Measurements from ENCODE around the gene WDR76.
"Not testable (repeated sequence)": the region's sequence is repeated elsewhere in the genome, so short reads cannot be mapped to it uniquely, and the experiment has no call there.

Gene WDR76

GRCh38 chr15:43795997-43796396, 30.8 kb upstream of the WDR76 start:
- H3K4me1 ChIP-seq (ENCODE audit: control insufficient read depth, insufficient read depth, low read length, unreplicated experiment) = peaks cover 32% of the 10 kb centered on the region
- H3K27me3 ChIP-seq (ENCODE audit: insufficient read depth, low read length) = no peaks in the 10 kb centered on the region
- H3K36me3 ChIP-seq (ENCODE audit: insufficient read depth, low read length) = peaks cover 32% of the 10 kb centered on the region
- H3K79me2 ChIP-seq (ENCODE audit: control insufficient read depth, insufficient read depth, low read length, unreplicated experiment) = peaks cover 41% of the 10 kb centered on the region
- no peak overlapping the region for H3K4me3 ChIP-seq (ENCODE audit: low read depth, low read length)
- H3K27ac ChIP-seq (ENCODE audit: low read depth, low read length) = no peak overlapping the region
- H2AFZ ChIP-seq (ENCODE audit: low read length, unreplicated experiment) = no peak overlapping the region

GRCh38 chr15:43796566-43796965, 30.2 kb upstream of the WDR76 start:
- Histone ChIP-seq H3K4me1 (ENCODE audit: control insufficient read depth, insufficient read depth, low read length, unreplicated experiment) (peaks cover 33% of the 10 kb centered on the region), H2AFZ (ENCODE audit: low read length, unreplicated experiment) (no peak overlapping the region), H3K4me3 (ENCODE audit: low read depth, low read length) (no peak overlapping the region), H3K79me2 (ENCODE audit: control insufficient read depth, insufficient read depth, low read length, unreplicated experiment) (peaks cover 47% of the 10 kb centered on the region), H3K36me3 (ENCODE audit: insufficient read depth, low read length) (peaks cover 34% of the 10 kb centered on the region), H3K27ac (ENCODE audit: low read depth, low read length) (no peak overlapping the region), H3K27me3 (ENCODE audit: insufficient read depth, low read length) (no peaks in the 10 kb centered on the region)

GRCh38 chr15:43799209-43799944, 27.4 kb upstream of the WDR76 start:
- no peak overlapping the region for H2AFZ ChIP-seq (ENCODE audit: low read length, unreplicated experiment)
- H3K4me1 ChIP-seq (ENCODE audit: control insufficient read depth, insufficient read depth, low read length, unreplicated experiment) = peaks cover 23% of the 10 kb centered on the region
- H3K27me3 ChIP-seq (ENCODE audit: insufficient read depth, low read length) = no peaks in the 10 kb centered on the region
- no peak overlapping the region for H3K27ac ChIP-seq (ENCODE audit: low read depth, low read length)
- H3K4me3 ChIP-seq (ENCODE audit: low read depth, low read length) = no peak overlapping the region
- H3K36me3 ChIP-seq (ENCODE audit: insufficient read depth, low read length) = peaks cover 43% of the 10 kb centered on the region
- H3K79me2 ChIP-seq (ENCODE audit: control insufficient read depth, insufficient read depth, low read length, unreplicated experiment) = peaks cover 30% of the 10 kb centered on the region

- Histone ChIP-seq H3K79me2 (ENCODE audit: control insufficient read depth, insufficient read depth, low read length, unreplicated experiment) (peaks cover 24% of the 10 kb centered on the region), H3K4me1 (ENCODE audit: control insufficient read depth, insufficient read depth, low read length, unreplicated experiment) (peaks cover 18% of the 10 kb centered on the region), H3K27me3 (ENCODE audit: insufficient read depth, low read length) (no peaks in the 10 kb centered on the region), H3K4me3 (ENCODE audit: low read depth, low read length) (peak within 1 kb of the TSS; percentile 87), H3K36me3 (ENCODE audit: insufficient read depth, low read length) (peaks cover 44% of the 10 kb centered on the region), H3K27ac (ENCODE audit: low read depth, low read length) (peak within 1 kb of the TSS; percentile 50), H2AFZ (ENCODE audit: low read length, unreplicated experiment) (peak within 1 kb of the TSS; percentile 35)
These were observed 26.9 kb upstream of the WDR76 start, which contains the start of gene SERINC4 for GRCh38 chr15:43799945-43800285. TSS of gene SERINC4 (minus strand) at chr15:43800220. CDS start at chr15:43799986, 234 bp downstream.

GRCh38 chr15:43800286-43801141, 26.3 kb upstream of the WDR76 start, which contains the start of gene HYPK:
TSS of gene HYPK (plus strand) at chr15:43800599. CDS start at chr15:43800623, 24 bp downstream.
- Histone ChIP-seq H3K27me3 (ENCODE audit: insufficient read depth, low read length) (no peaks in the 10 kb centered on the region), H3K79me2 (ENCODE audit: control insufficient read depth, insufficient read depth, low read length, unreplicated experiment) (peaks cover 18% of the 10 kb centered on the region), H3K36me3 (ENCODE audit: insufficient read depth, low read length) (peaks cover 40% of the 10 kb centered on the region), H3K27ac (ENCODE audit: low read depth, low read length) (peak within 1 kb of the TSS; percentile 50), H3K4me3 (ENCODE audit: low read depth, low read length) (peak within 1 kb of the TSS; percentile 87), H2AFZ (ENCODE audit: low read length, unreplicated experiment) (peak within 1 kb of the TSS; percentile 35), H3K4me1 (ENCODE audit: control insufficient read depth, insufficient read depth, low read length, unreplicated experiment) (peaks cover 13% of the 10 kb centered on the region)

GRCh38 chr15:43802676-43803075, 24.1 kb upstream of the WDR76 start:
- H3K4me3 ChIP-seq (ENCODE audit: low read depth, low read length); H2AFZ ChIP-seq (ENCODE audit: low read length, unreplicated experiment); H3K27ac ChIP-seq (ENCODE audit: low read depth, low read length); H3K27me3 ChIP-seq (ENCODE audit: insufficient read depth, low read length): not testable (repeated sequence)
- Histone ChIP-seq H3K4me1 (ENCODE audit: control insufficient read depth, insufficient read depth, low read length, unreplicated experiment) (peaks cover 11% of the 10 kb centered on the region), H3K79me2 (ENCODE audit: control insufficient read depth, insufficient read depth, low read length, unreplicated experiment) (peaks cover 17% of the 10 kb centered on the region), H3K36me3 (ENCODE audit: insufficient read depth, low read length) (peaks cover 34% of the 10 kb centered on the region)

- H2AFZ ChIP-seq (ENCODE audit: low read length, unreplicated experiment) = no peak overlapping the region
- H3K36me3 ChIP-seq (ENCODE audit: insufficient read depth, low read length) = peaks cover 62% of the 10 kb centered on the region
- no peak overlapping the region for H3K4me3 ChIP-seq (ENCODE audit: low read depth, low read length)
- H3K27me3 ChIP-seq (ENCODE audit: insufficient read depth, low read length) = no peaks in the 10 kb centered on the region
- H3K79me2 ChIP-seq (ENCODE audit: control insufficient read depth, insufficient read depth, low read length, unreplicated experiment) = no peaks in the 10 kb centered on the region
- no peaks in the 10 kb centered on the region for H3K4me1 ChIP-seq (ENCODE audit: control insufficient read depth, insufficient read depth, low read length, unreplicated experiment)
- H3K27ac ChIP-seq (ENCODE audit: low read depth, low read length) = no peak overlapping the region
These were observed 18.3 kb upstream of the WDR76 start for GRCh38 chr15:43808435-43808950.

GRCh38 chr15:43808960-43809678, 17.7 kb upstream of the WDR76 start:
- no peaks in the 10 kb centered on the region for H3K4me1 ChIP-seq (ENCODE audit: control insufficient read depth, insufficient read depth, low read length, unreplicated experiment)
- H3K27ac ChIP-seq (ENCODE audit: low read depth, low read length) = no peak overlapping the region
- H2AFZ ChIP-seq (ENCODE audit: low read length, unreplicated experiment) = no peak overlapping the region
- no peak overlapping the region for H3K4me3 ChIP-seq (ENCODE audit: low read depth, low read length)
- no peaks in the 10 kb centered on the region for H3K79me2 ChIP-seq (ENCODE audit: control insufficient read depth, insufficient read depth, low read length, unreplicated experiment)
- H3K36me3 ChIP-seq (ENCODE audit: insufficient read depth, low read length) = peaks cover 61% of the 10 kb centered on the region
- H3K27me3 ChIP-seq (ENCODE audit: insufficient read depth, low read length) = no peaks in the 10 kb centered on the region

GRCh38 chr15:43815064-43815463, 11.7 kb upstream of the WDR76 start:
- Histone ChIP-seq H3K36me3 (ENCODE audit: insufficient read depth, low read length) (peaks cover 33% of the 10 kb centered on the region), H3K79me2 (ENCODE audit: control insufficient read depth, insufficient read depth, low read length, unreplicated experiment) (peaks cover 19% of the 10 kb centered on the region)
- H2AFZ ChIP-seq (ENCODE audit: low read length, unreplicated experiment); H3K4me3 ChIP-seq (ENCODE audit: low read depth, low read length); H3K4me1 ChIP-seq (ENCODE audit: control insufficient read depth, insufficient read depth, low read length, unreplicated experiment); H3K27me3 ChIP-seq (ENCODE audit: insufficient read depth, low read length); H3K27ac ChIP-seq (ENCODE audit: low read depth, low read length): not testable (repeated sequence)

- H3K27me3 ChIP-seq (ENCODE audit: insufficient read depth, low read length) = no peaks in the 10 kb centered on the region
- H3K4me3 ChIP-seq (ENCODE audit: low read depth, low read length) = peak overlapping the region; percentile 31
- no peak overlapping the region for H2AFZ ChIP-seq (ENCODE audit: low read length, unreplicated experiment)
- H3K27ac ChIP-seq (ENCODE audit: low read depth, low read length) = no peak overlapping the region
- peaks cover 15% of the 10 kb centered on the region for H3K4me1 ChIP-seq (ENCODE audit: control insufficient read depth, insufficient read depth, low read length, unreplicated experiment)
- H3K36me3 ChIP-seq (ENCODE audit: insufficient read depth, low read length) = no peaks in the 10 kb centered on the region; the same call in 1 of the 2 replicates
- peaks cover 63% of the 10 kb centered on the region for H3K79me2 ChIP-seq (ENCODE audit: control insufficient read depth, insufficient read depth, low read length, unreplicated experiment)
These were observed 5.3 kb upstream of the WDR76 start for GRCh38 chr15:43821505-43821904.

Measured in ACC112 (cell line).